T-helper 2 cell treated with Interferon-gamma antibody and Interleukin-4, amounts not matched to agents 5 μg/mL and 100 μg/mL, for 36 hours (primary cell): Measurements from ENCODE around the gene STYX.
A peak's percentile ranks its signal among the peaks of the same experiment; 100 is the strongest.
"Not testable (repeated sequence)": the region's sequence is repeated elsewhere in the genome, so short reads cannot be mapped to it uniquely, and the experiment has no call there.

ENCODE experiments used
- DNase-seq: peaks from one replicate; pipeline ENCODE4 v3.0.0; 2021; ENCODE audit warnings: low spot score
- H3K27ac Mint-ChIP-seq: one replicate; pipeline ENCODE4 v1.8.0; 2021; ENCODE audit warnings: mild to moderate bottlenecking, mixed read lengths
- H3K27me3 Mint-ChIP-seq: one replicate; pipeline ENCODE4 v1.8.0; 2021; ENCODE audit warnings: low read depth, mixed read lengths
- H3K36me3 Mint-ChIP-seq: one replicate; pipeline ENCODE4 v1.8.0; 2021; ENCODE audit warnings: low read depth, mixed read lengths
- H3K4me1 Mint-ChIP-seq: one replicate; pipeline ENCODE4 v1.8.0; 2021; ENCODE audit warnings: low read depth, mixed read lengths
- H3K4me3 Mint-ChIP-seq: one replicate; pipeline ENCODE4 v1.8.0; 2022; ENCODE audit warnings: mild to moderate bottlenecking, moderate library complexity, mixed read lengths
- H3K9me3 Mint-ChIP-seq: one replicate; pipeline ENCODE4 v1.8.0; 2021; ENCODE audit warnings: mixed read lengths

Gene STYX

DNA sequence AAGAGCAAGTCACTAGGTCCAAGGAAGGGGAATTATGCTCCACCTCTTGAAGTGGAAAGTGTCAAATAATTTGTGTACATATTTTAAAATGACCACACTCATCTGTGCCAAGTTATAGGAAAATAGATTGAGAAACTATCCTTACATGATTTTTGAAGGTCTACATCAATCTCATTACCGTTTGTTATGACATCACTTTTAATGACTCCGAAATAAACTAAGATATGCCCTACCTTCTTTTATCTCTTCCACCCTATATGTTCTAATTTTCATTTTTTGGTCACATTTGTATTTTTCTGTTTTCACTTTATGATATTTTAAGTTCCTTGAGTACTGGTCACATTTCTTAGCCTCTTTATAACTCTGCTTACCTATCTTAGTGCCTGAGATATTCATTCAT is 26.3 kb upstream of the STYX start:
- H3K4me3 Mint-ChIP-seq: no peak overlapping the region
- H3K9me3 Mint-ChIP-seq: no peaks in the 10 kb centered on the region
- H3K36me3 Mint-ChIP-seq: peaks cover 14% of the 10 kb centered on the region
- H3K27me3 Mint-ChIP-seq: no peaks in the 10 kb centered on the region
- no peak overlapping the region for H3K27ac Mint-ChIP-seq
- H3K4me1 Mint-ChIP-seq: peaks cover 34% of the 10 kb centered on the region
- no peak for DNase-seq

DNA sequence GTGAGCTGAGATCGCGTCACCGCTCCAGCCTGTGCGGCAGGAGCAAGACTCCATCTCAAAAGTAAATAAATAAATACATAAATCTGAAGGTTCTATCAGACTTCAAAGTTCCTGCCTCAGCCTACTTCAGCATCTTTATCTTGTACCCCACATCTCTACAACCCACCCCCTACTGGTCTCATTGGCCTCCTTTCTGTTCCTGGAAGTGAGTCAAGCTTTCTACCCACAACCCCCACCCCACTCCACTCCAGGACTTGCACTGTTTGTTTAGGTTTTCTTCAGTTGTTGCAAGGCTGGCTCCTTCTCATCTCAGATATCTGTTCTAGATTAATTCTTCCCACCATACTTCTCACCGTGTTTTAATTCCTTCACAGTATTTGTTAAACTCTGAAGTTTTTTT is 23.7 kb upstream of the STYX start:
- Mint-ChIP-seq H3K9me3 (no peaks in the 10 kb centered on the region), H3K27me3 (no peaks in the 10 kb centered on the region), H3K36me3 (peaks cover 39% of the 10 kb centered on the region), H3K4me1 (peaks cover 46% of the 10 kb centered on the region), H3K27ac (peak overlapping the region; percentile 96), H3K4me3 (peak overlapping the region; percentile 99)
- peak; percentile 70 for DNase-seq

DNA sequence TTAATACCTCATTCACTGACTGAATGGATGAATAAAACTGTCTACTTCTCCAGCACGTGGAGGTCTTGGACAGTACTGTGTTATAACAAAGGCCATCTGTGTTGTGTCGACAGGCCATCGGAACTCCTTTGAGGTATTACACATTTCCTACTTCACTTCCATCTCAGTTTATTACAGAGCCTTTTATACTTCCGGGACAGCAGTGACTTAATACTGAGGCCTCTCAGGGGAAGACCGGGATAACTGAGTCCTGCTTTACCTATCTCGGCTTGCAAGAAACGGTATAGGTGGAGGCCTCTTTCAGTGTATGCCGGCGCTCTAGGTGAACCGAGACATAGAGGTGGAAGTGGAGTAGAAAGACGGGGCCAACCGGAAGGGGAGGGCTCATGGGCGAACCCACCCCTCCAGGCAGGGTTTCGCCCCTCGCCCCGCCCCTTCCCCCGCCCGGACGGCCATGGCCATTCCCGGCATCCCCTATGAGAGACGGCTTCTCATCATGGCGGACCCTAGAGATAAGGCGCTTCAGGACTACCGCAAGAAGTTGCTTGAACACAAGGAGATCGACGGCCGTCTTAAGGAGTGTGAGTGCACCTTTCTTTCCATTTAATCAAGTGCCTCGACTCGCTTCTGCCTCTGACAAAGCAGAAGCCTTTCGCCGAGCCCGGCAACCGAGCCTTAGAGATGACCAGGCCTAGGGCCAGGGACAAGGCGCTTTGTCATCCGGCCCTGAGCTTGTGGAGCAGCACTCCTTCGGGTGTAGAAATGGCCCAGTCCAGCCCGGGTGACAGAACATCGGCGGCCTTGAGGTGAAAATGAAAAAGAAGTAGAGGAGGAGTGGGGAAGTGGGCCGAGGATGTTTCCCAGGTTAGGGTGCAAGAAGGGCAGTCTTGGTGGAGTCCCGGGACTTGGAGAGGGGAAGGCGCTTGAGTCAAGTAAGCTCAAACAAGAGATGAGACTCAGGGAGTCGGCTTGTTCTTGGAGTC is 23.0 kb upstream of the STYX start, which contains the start of gene PSMC6:
TSS of gene PSMC6 (plus strand) at position 477 of the 983 bp plus-strand sequence. CDS start at position 497, 20 bp downstream.
- Mint-ChIP-seq H3K4me1 (peaks cover 45% of the 10 kb centered on the region), H3K9me3 (no peaks in the 10 kb centered on the region), H3K36me3 (peaks cover 46% of the 10 kb centered on the region), H3K4me3 (peak within 1 kb of the TSS; percentile 99), H3K27me3 (no peaks in the 10 kb centered on the region), H3K27ac (peak within 1 kb of the TSS; percentile 96)
- peak; percentile 86 for DNase-seq

GRCh38 chr14:52711666-52712065 is 18.3 kb upstream of the STYX start:
- Mint-ChIP-seq H3K4me3 (no peak overlapping the region), H3K27ac (no peak overlapping the region), H3K9me3 (no peaks in the 10 kb centered on the region), H3K27me3 (no peaks in the 10 kb centered on the region), H3K4me1 (peaks cover 29% of the 10 kb centered on the region), H3K36me3 (peaks cover 78% of the 10 kb centered on the region)
- no peak for DNase-seq

- no peak for DNase-seq
- no peaks in the 10 kb centered on the region for H3K27me3 Mint-ChIP-seq
- H3K4me1 Mint-ChIP-seq: peaks cover 2% of the 10 kb centered on the region
- no peak overlapping the region for H3K27ac Mint-ChIP-seq
- no peaks in the 10 kb centered on the region for H3K9me3 Mint-ChIP-seq
- H3K4me3 Mint-ChIP-seq: no peak overlapping the region
- peaks cover 56% of the 10 kb centered on the region for H3K36me3 Mint-ChIP-seq
These were observed 13.8 kb upstream of the STYX start for GRCh38 chr14:52716155-52716554.

GRCh38 chr14:52723514-52724359 is 6.2 kb upstream of the STYX start:
- Mint-ChIP-seq H3K27ac (no peak overlapping the region), H3K4me3 (no peak overlapping the region), H3K36me3 (peaks cover 60% of the 10 kb centered on the region), H3K4me1 (peaks cover 13% of the 10 kb centered on the region), H3K9me3 (no peaks in the 10 kb centered on the region), H3K27me3 (no peaks in the 10 kb centered on the region)
- DNase-seq: no peak

GRCh38 chr14:52724360-52724644 is 5.7 kb upstream of the STYX start:
- Mint-ChIP-seq H3K4me3 (no peak overlapping the region), H3K9me3 (no peaks in the 10 kb centered on the region), H3K27me3 (no peaks in the 10 kb centered on the region), H3K36me3 (peaks cover 57% of the 10 kb centered on the region), H3K27ac (no peak overlapping the region), H3K4me1 (peaks cover 15% of the 10 kb centered on the region)
- no peak for DNase-seq

GRCh38 chr14:52727509-52727908 is 2.5 kb upstream of the STYX start:
- H3K4me3 Mint-ChIP-seq, H3K27ac Mint-ChIP-seq, H3K9me3 Mint-ChIP-seq, DNase-seq, H3K27me3 Mint-ChIP-seq: not testable (repeated sequence)
- H3K4me1 Mint-ChIP-seq: peaks cover 21% of the 10 kb centered on the region
- peaks cover 46% of the 10 kb centered on the region for H3K36me3 Mint-ChIP-seq

DNA sequence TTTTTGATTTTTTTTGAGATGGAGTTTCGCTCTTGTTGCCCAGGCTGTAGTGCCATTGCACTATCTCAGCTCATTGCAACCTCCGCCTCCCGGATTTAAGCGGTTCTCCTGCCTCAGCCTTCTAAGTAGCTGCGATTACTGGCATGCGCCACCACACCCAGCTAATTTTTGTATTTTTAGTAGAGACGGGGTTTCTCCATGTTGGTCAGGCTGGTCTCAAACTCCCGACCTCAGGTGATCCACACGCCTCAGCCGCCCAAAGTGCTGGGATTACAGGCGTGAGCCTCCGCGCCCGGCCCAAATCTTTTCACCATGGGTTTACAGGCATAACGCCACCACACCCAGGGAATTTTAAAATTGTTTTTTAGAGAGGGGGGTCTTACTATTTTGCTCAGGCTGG is 931 bp upstream of the STYX start:
- H3K27me3 Mint-ChIP-seq, H3K4me3 Mint-ChIP-seq, H3K27ac Mint-ChIP-seq, H3K9me3 Mint-ChIP-seq, DNase-seq: not testable (repeated sequence)
- Mint-ChIP-seq H3K36me3 (peaks cover 47% of the 10 kb centered on the region), H3K4me1 (peaks cover 24% of the 10 kb centered on the region)

GRCh38 chr14:52729585-52729924 is 411 bp upstream of the STYX start:
- H3K36me3 Mint-ChIP-seq: peaks cover 47% of the 10 kb centered on the region

DNA sequence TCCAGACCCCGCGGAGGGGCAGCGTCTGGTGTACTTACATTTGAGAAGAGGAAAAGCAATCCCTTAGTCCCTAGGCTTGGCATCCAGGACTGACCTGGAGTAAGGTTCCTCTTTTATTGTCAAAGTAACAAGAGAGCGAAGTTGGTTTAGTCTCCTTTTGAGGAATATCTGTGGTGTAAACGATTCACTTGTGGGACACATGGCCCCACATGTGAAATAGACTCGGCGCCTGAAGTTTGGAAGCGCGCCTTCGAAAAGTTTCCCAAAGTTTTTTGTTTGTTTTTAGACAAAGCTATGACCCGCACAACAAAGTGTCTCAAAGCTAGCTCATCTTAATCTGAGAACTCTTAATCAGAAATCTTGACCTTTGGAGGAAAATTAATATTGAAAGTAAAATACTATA is 744 bp downstream of the STYX start:
- H3K27me3 Mint-ChIP-seq: no peaks in the 10 kb centered on the region
- no peaks in the 10 kb centered on the region for H3K9me3 Mint-ChIP-seq
- H3K27ac Mint-ChIP-seq: peak overlapping the region; percentile 86
- H3K4me1 Mint-ChIP-seq: peaks cover 31% of the 10 kb centered on the region
- peaks cover 40% of the 10 kb centered on the region for H3K36me3 Mint-ChIP-seq
- H3K4me3 Mint-ChIP-seq: peak overlapping the region; percentile 96
- no peak for DNase-seq

More at GRCh38 chr14:52729585-52729924, 411 bp upstream of the STYX start:
- Mint-ChIP-seq H3K27ac (peak overlapping the region; percentile 86), H3K4me3 (peak overlapping the region; percentile 96), H3K9me3 (no peaks in the 10 kb centered on the region), H3K4me1 (peaks cover 28% of the 10 kb centered on the region), H3K27me3 (no peaks in the 10 kb centered on the region)
- no peak for DNase-seq

- Mint-ChIP-seq H3K4me3 (no peak overlapping the region), H3K27me3 (no peaks in the 10 kb centered on the region), H3K36me3 (peaks cover 39% of the 10 kb centered on the region), H3K9me3 (no peaks in the 10 kb centered on the region), H3K27ac (no peak overlapping the region), H3K4me1 (peaks cover 51% of the 10 kb centered on the region)
- DNase-seq: no peak
These were observed 3.9 kb downstream of the STYX start for GRCh38 chr14:52733824-52734223.

DNA sequence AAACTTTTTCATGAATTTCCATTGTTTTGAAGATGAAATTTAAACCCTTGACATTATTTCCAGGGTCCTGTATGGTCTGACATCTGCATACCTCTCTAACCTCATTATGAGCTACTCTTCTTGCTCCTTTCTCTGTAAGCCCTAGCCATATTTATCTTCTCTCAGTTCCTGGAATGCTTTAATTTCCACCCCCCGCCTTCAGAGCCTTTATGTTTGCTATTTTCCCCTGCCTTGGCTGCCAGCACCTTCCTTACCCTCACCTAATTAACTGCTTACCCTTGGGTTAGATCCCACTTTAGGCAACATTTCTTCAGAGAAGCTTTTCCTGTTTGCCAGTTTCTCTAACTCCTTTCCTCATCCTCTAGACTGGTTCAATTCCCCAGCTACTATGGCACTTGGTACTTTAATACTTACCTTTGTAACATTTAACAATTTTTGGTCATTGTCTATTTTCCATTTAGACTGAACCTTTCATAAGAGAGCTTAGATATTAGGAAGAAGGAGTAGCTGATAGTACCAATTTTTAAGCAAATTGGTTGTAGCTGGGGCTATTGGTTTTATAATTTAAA is 6.0 kb downstream of the STYX start:
- no peak for DNase-seq
- Mint-ChIP-seq H3K4me1 (peaks cover 54% of the 10 kb centered on the region), H3K36me3 (peaks cover 38% of the 10 kb centered on the region), H3K4me3 (peak overlapping the region; percentile 0), H3K27ac (peak overlapping the region; percentile 4), H3K27me3 (no peaks in the 10 kb centered on the region), H3K9me3 (no peaks in the 10 kb centered on the region)

- peaks cover 57% of the 10 kb centered on the region for H3K4me1 Mint-ChIP-seq
- no peak overlapping the region for H3K27ac Mint-ChIP-seq
- no peaks in the 10 kb centered on the region for H3K9me3 Mint-ChIP-seq
- peaks cover 34% of the 10 kb centered on the region for H3K36me3 Mint-ChIP-seq
- DNase-seq: no peak
- no peaks in the 10 kb centered on the region for H3K27me3 Mint-ChIP-seq
- no peak overlapping the region for H3K4me3 Mint-ChIP-seq
These were observed 8.4 kb downstream of the STYX start for GRCh38 chr14:52738409-52738808.
